ENCODE measurements around the gene MEF2A.

- TF ChIP-seq CTCF (conservative IDR thresholded peaks at IDR 0.05; ENCODE audit: low read depth, low read length) (no peak), EZH2phosphoT487 (IDR thresholded peaks at IDR 0.05; ENCODE audit: borderline replicate concordance, low read length) (no peak), EZH2 (IDR thresholded peaks at IDR 0.05; ENCODE audit: low read length, unreplicated experiment) (no peak)
Measured at GRCh38 chr15:99720533-99720932, 154.7 kb downstream of the MEF2A start.
